PFSK-1 (cell line): ENCODE data around the gene KLHL3.

Source experiments
- FOXP2 ChIP-seq: optimal IDR thresholded peaks from 2 replicates; pipeline ENCODE3; 2011; ENCODE audit warnings: borderline replicate concordance, control low read depth, inconsistent platforms; ENCODE audit not compliant: insufficient read depth; ENCODE audit errors: extremely low read length, extremely low read depth
- POLR2AphosphoS5 ChIP-seq: IDR thresholded peaks from 2 replicates; pipeline ENCODE4 v1.6.1; 2012; ENCODE audit warnings: low read depth, mild to moderate bottlenecking, control low read depth, low read length, moderate library complexity
- REST ChIP-seq, 2 experiments: IDR thresholded peaks; 2 replicates each; pipeline versions ENCODE4 v1.6.1 to v1.8.0; 2011 to 2012; ENCODE audit warnings: low read depth in 2 of 2, low read length in 2 of 2, control low read depth in 1 of 2, inconsistent platforms in 1 of 2, mild to moderate bottlenecking in 1 of 2, moderate library complexity in 1 of 2; ENCODE audit not compliant: insufficient read depth in 1 of 2
- SIN3A ChIP-seq: IDR thresholded peaks from 2 replicates; pipeline ENCODE4 v1.6.1; 2012; ENCODE audit warnings: mild to moderate bottlenecking, low read length, moderate library complexity, borderline replicate concordance; ENCODE audit not compliant: insufficient read depth
- TAF1 ChIP-seq: IDR thresholded peaks from 2 replicates; pipeline ENCODE4 v1.6.1; 2012; ENCODE audit warnings: low read length, control low read depth, borderline replicate concordance; ENCODE audit not compliant: insufficient read depth

Gene KLHL3

GRCh38 chr5:137603891-137604290 lies 132.0 kb downstream of the KLHL3 start:
- TF ChIP-seq SIN3A = no peak
- TF ChIP-seq TAF1 = no peak
- TF ChIP-seq REST (IDR thresholded peaks at IDR 0.05; ENCODE audit: insufficient read depth in 1 of 2, low read depth in 2 of 2, low read length in 2 of 2) = no peak
- TF ChIP-seq POLR2AphosphoS5 = no peak
- TF ChIP-seq FOXP2 = no peak

GRCh38 chr5:137603356-137603755 lies 132.5 kb downstream of the KLHL3 start:
- TF ChIP-seq POLR2AphosphoS5 = no peak
- no peak for TF ChIP-seq TAF1
- TF ChIP-seq SIN3A = no peak
- no peak for TF ChIP-seq REST (IDR thresholded peaks at IDR 0.05; ENCODE audit: insufficient read depth in 1 of 2, low read depth in 2 of 2, low read length in 2 of 2)
- TF ChIP-seq FOXP2 = no peak

- TF ChIP-seq FOXP2 = no peak
- no peak for TF ChIP-seq REST (IDR thresholded peaks at IDR 0.05; ENCODE audit: insufficient read depth in 1 of 2, low read depth in 2 of 2, low read length in 2 of 2)
- no peak for TF ChIP-seq TAF1
- no peak for TF ChIP-seq SIN3A
- no peak for TF ChIP-seq POLR2AphosphoS5
Observed at GRCh38 chr5:137602721-137603273, 133.1 kb downstream of the KLHL3 start.

GRCh38 chr5:137600721-137601360 lies 135.0 kb downstream of the KLHL3 start:
- no peak for TF ChIP-seq TAF1
- TF ChIP-seq FOXP2 = no peak
- no peak for TF ChIP-seq REST (IDR thresholded peaks at IDR 0.05; ENCODE audit: insufficient read depth in 1 of 2, low read depth in 2 of 2, low read length in 2 of 2)
- no peak for TF ChIP-seq SIN3A
- no peak for TF ChIP-seq POLR2AphosphoS5

- no peak for TF ChIP-seq TAF1
- TF ChIP-seq FOXP2 = no peak
- TF ChIP-seq REST (IDR thresholded peaks at IDR 0.05; ENCODE audit: insufficient read depth in 1 of 2, low read depth in 2 of 2, low read length in 2 of 2) = no peak
- TF ChIP-seq POLR2AphosphoS5 = no peak
- TF ChIP-seq SIN3A = no peak
Observed at GRCh38 chr5:137599457-137599856, 136.4 kb downstream of the KLHL3 start.
